ENCODE data around the gene ZNF862.

ZNF862 gene

GRCh38 chr7:149870701-149871483, 32.7 kb downstream of the ZNF862 start:
- H3K4me1 ChIP-seq (ENCODE audit: control insufficient read depth, insufficient read depth, low read length): no peaks in the 10 kb centered on the region
- H3K9me3 ChIP-seq (ENCODE audit: control insufficient read depth, low read length): no peaks in the 10 kb centered on the region
- WGBS, 2 experiments: 86 to 90% methylated on average over 12 of the region's 12 CpGs
- no peak overlapping the region for H3K4me3 ChIP-seq (ENCODE audit: insufficient read depth, low read depth, low read length)
- H3K27me3 ChIP-seq (ENCODE audit: control insufficient read depth, insufficient read depth, low read length, poor library complexity, severe bottlenecking): peaks cover 17% of the 10 kb centered on the region
- H3K27ac ChIP-seq (ENCODE audit: insufficient read depth, low read depth, low read length, poor library complexity, severe bottlenecking): no peak overlapping the region
- no peaks in the 10 kb centered on the region for H3K36me3 ChIP-seq (ENCODE audit: control insufficient read depth, insufficient read depth, low read length)

GRCh38 chr7:149871576-149871975, 33.4 kb downstream of the ZNF862 start:
- WGBS, 2 experiments: 92 to 100% methylated on average over 1 of the region's 1 CpG
- no peaks in the 10 kb centered on the region for H3K9me3 ChIP-seq (ENCODE audit: control insufficient read depth, low read length)
- H3K36me3 ChIP-seq (ENCODE audit: control insufficient read depth, insufficient read depth, low read length): no peaks in the 10 kb centered on the region
- H3K27me3 ChIP-seq (ENCODE audit: control insufficient read depth, insufficient read depth, low read length, poor library complexity, severe bottlenecking): peaks cover 17% of the 10 kb centered on the region
- no peak overlapping the region for H3K27ac ChIP-seq (ENCODE audit: insufficient read depth, low read depth, low read length, poor library complexity, severe bottlenecking)
- no peaks in the 10 kb centered on the region for H3K4me1 ChIP-seq (ENCODE audit: control insufficient read depth, insufficient read depth, low read length)
- no peak overlapping the region for H3K4me3 ChIP-seq (ENCODE audit: insufficient read depth, low read depth, low read length)

- Histone ChIP-seq H3K27ac (ENCODE audit: insufficient read depth, low read depth, low read length, poor library complexity, severe bottlenecking) (no peak overlapping the region), H3K4me3 (ENCODE audit: insufficient read depth, low read depth, low read length) (peak overlapping the region; percentile 66)
- 37 to 38% methylated on average over 13 of the region's 13 CpGs for WGBS, 2 experiments
Measured at GRCh38 chr7:149872419-149873073, 34.4 kb downstream of the ZNF862 start.

GRCh38 chr7:149873074-149873969, 35.1 kb downstream of the ZNF862 start, which contains the start of gene ATP6V0E2:
TSS of gene ATP6V0E2 (plus strand) at chr7:149873969. CDS start at chr7:149874066, 97 bp downstream.
- Histone ChIP-seq H3K4me3 (ENCODE audit: insufficient read depth, low read depth, low read length) (peak within 1 kb of the TSS; percentile 66), H3K27me3 (ENCODE audit: control insufficient read depth, insufficient read depth, low read length, poor library complexity, severe bottlenecking) (peaks cover 17% of the 10 kb centered on the region), H3K36me3 (ENCODE audit: control insufficient read depth, insufficient read depth, low read length) (no peaks in the 10 kb centered on the region), H3K27ac (ENCODE audit: insufficient read depth, low read depth, low read length, poor library complexity, severe bottlenecking) (no peak within 1 kb of the TSS), H3K4me1 (ENCODE audit: control insufficient read depth, insufficient read depth, low read length) (no peaks in the 10 kb centered on the region), H3K9me3 (ENCODE audit: control insufficient read depth, low read length) (no peaks in the 10 kb centered on the region)
- 1% methylated on average over 93 of the region's 93 CpGs for WGBS, 2 experiments

More at GRCh38 chr7:149872419-149873073, 34.4 kb downstream of the ZNF862 start:
- H3K4me1 ChIP-seq (ENCODE audit: control insufficient read depth, insufficient read depth, low read length): no peaks in the 10 kb centered on the region
- H3K27me3 ChIP-seq (ENCODE audit: control insufficient read depth, insufficient read depth, low read length, poor library complexity, severe bottlenecking): peaks cover 17% of the 10 kb centered on the region
- no peaks in the 10 kb centered on the region for H3K9me3 ChIP-seq (ENCODE audit: control insufficient read depth, low read length)
- H3K36me3 ChIP-seq (ENCODE audit: control insufficient read depth, insufficient read depth, low read length): no peaks in the 10 kb centered on the region

GRCh38 chr7:149873970-149874643, 35.9 kb downstream of the ZNF862 start:
- Histone ChIP-seq H3K36me3 (ENCODE audit: control insufficient read depth, insufficient read depth, low read length) (no peaks in the 10 kb centered on the region), H3K27ac (ENCODE audit: insufficient read depth, low read depth, low read length, poor library complexity, severe bottlenecking) (no peak overlapping the region), H3K4me1 (ENCODE audit: control insufficient read depth, insufficient read depth, low read length) (no peaks in the 10 kb centered on the region), H3K9me3 (ENCODE audit: control insufficient read depth, low read length) (no peaks in the 10 kb centered on the region), H3K4me3 (ENCODE audit: insufficient read depth, low read depth, low read length) (peak overlapping the region; percentile 66), H3K27me3 (ENCODE audit: control insufficient read depth, insufficient read depth, low read length, poor library complexity, severe bottlenecking) (peaks cover 17% of the 10 kb centered on the region)
- WGBS, 2 experiments: 8 to 9% methylated on average over 46 of the region's 46 CpGs

GRCh38 chr7:149874644-149875028, 36.5 kb downstream of the ZNF862 start:
- H3K9me3 ChIP-seq (ENCODE audit: control insufficient read depth, low read length): no peaks in the 10 kb centered on the region
- H3K4me1 ChIP-seq (ENCODE audit: control insufficient read depth, insufficient read depth, low read length): no peaks in the 10 kb centered on the region
- H3K27me3 ChIP-seq (ENCODE audit: control insufficient read depth, insufficient read depth, low read length, poor library complexity, severe bottlenecking): peaks cover 17% of the 10 kb centered on the region
- no peak overlapping the region for H3K27ac ChIP-seq (ENCODE audit: insufficient read depth, low read depth, low read length, poor library complexity, severe bottlenecking)
- no peaks in the 10 kb centered on the region for H3K36me3 ChIP-seq (ENCODE audit: control insufficient read depth, insufficient read depth, low read length)
- H3K4me3 ChIP-seq (ENCODE audit: insufficient read depth, low read depth, low read length): peak overlapping the region; percentile 66
- WGBS, 2 experiments: 68 to 70% methylated on average over 8 of the region's 8 CpGs

GRCh38 chr7:149875396-149875795, 37.2 kb downstream of the ZNF862 start:
- 89 to 92% methylated on average over 4 of the region's 4 CpGs for WGBS, 2 experiments

GRCh38 chr7:149877890-149878522, 39.8 kb downstream of the ZNF862 start:
- no peak overlapping the region for H3K4me3 ChIP-seq (ENCODE audit: insufficient read depth, low read depth, low read length)
- H3K27me3 ChIP-seq (ENCODE audit: control insufficient read depth, insufficient read depth, low read length, poor library complexity, severe bottlenecking): peaks cover 17% of the 10 kb centered on the region
- 90 to 91% methylated on average over 16 of the region's 16 CpGs for WGBS, 2 experiments
- H3K36me3 ChIP-seq (ENCODE audit: control insufficient read depth, insufficient read depth, low read length): no peaks in the 10 kb centered on the region
- no peaks in the 10 kb centered on the region for H3K9me3 ChIP-seq (ENCODE audit: control insufficient read depth, low read length)
- peaks cover 6% of the 10 kb centered on the region for H3K4me1 ChIP-seq (ENCODE audit: control insufficient read depth, insufficient read depth, low read length)
- H3K27ac ChIP-seq (ENCODE audit: insufficient read depth, low read depth, low read length, poor library complexity, severe bottlenecking): no peak overlapping the region

More at GRCh38 chr7:149875396-149875795, 37.2 kb downstream of the ZNF862 start:
- Histone ChIP-seq H3K27ac (ENCODE audit: insufficient read depth, low read depth, low read length, poor library complexity, severe bottlenecking) (no peak overlapping the region), H3K27me3 (ENCODE audit: control insufficient read depth, insufficient read depth, low read length, poor library complexity, severe bottlenecking) (peaks cover 17% of the 10 kb centered on the region), H3K4me1 (ENCODE audit: control insufficient read depth, insufficient read depth, low read length) (peaks cover 6% of the 10 kb centered on the region), H3K4me3 (ENCODE audit: insufficient read depth, low read depth, low read length) (no peak overlapping the region), H3K9me3 (ENCODE audit: control insufficient read depth, low read length) (no peaks in the 10 kb centered on the region), H3K36me3 (ENCODE audit: control insufficient read depth, insufficient read depth, low read length) (no peaks in the 10 kb centered on the region)

- H3K27ac ChIP-seq (ENCODE audit: insufficient read depth, low read depth, low read length, poor library complexity, severe bottlenecking): no peak overlapping the region
- H3K27me3 ChIP-seq (ENCODE audit: control insufficient read depth, insufficient read depth, low read length, poor library complexity, severe bottlenecking): peaks cover 17% of the 10 kb centered on the region
- no peak overlapping the region for H3K4me3 ChIP-seq (ENCODE audit: insufficient read depth, low read depth, low read length)
- H3K36me3 ChIP-seq (ENCODE audit: control insufficient read depth, insufficient read depth, low read length): no peaks in the 10 kb centered on the region
- H3K4me1 ChIP-seq (ENCODE audit: control insufficient read depth, insufficient read depth, low read length): peaks cover 6% of the 10 kb centered on the region
- 93 to 96% methylated on average over 13 of the region's 13 CpGs for WGBS, 2 experiments
- H3K9me3 ChIP-seq (ENCODE audit: control insufficient read depth, low read length): no peaks in the 10 kb centered on the region
Measured at GRCh38 chr7:149878523-149878921, 40.3 kb downstream of the ZNF862 start.

All from ectodermal cell (in vitro differentiated cells).